NCI-H2081 treated with DMSO at 0.1 percent for 48 hours (cell line): ENCODE measurements around the gene ITGAL.
"Not testable (repeated sequence)": the region's sequence is repeated elsewhere in the genome, so short reads cannot be mapped to it uniquely, and the experiment has no call there.

Experiments
- DNase-seq: peaks from one replicate; lab custom pipeline; 2025; lab: John Stamatoyannopoulos, UW

Gene ITGAL

DNA sequence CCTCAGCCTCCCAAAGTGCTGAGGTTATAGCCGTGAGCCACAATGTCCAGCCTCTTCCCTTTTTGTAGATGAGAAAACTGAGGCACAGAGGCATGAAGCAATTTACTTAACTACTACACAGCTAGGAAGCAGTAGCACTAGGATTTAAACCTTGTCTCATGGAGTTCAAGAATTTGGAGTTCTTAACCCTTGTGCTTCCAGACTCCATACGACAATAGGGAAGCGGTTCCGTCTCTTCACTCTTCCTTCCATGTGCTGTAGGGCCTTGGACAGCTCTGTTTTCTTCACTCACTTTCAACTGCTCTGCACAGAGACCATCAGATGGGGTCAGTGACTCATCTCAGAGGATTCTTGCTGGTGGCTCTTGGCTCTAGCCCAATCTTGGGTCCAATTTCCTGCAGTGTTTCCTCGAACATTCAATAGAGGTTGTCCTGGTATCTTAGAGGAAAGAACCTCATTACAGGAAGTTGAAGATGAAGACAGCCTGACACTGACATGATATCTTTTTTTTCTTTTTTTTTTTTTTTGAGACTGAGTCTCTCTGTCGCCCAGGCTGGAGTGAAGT is 19.3 kb downstream of the ITGAL start:
- DNase-seq, result no peak

- DNase-seq, result no peak
Observed at GRCh38 chr16:30493941-30494488, 21.5 kb downstream of the ITGAL start.

- no peak for DNase-seq
Observed at GRCh38 chr16:30494709-30495108, 22.2 kb downstream of the ITGAL start.

GRCh38 chr16:30499284-30499683 is 26.7 kb downstream of the ITGAL start:
- no peak for DNase-seq

GRCh38 chr16:30503403-30504296 is 31.1 kb downstream of the ITGAL start:
- DNase-seq, result no peak

GRCh38 chr16:30509081-30509765 is 36.7 kb downstream of the ITGAL start:
- DNase-seq, result no peak

- DNase-seq, result no peak
Observed at GRCh38 chr16:30510376-30510938, 37.9 kb downstream of the ITGAL start.

DNA sequence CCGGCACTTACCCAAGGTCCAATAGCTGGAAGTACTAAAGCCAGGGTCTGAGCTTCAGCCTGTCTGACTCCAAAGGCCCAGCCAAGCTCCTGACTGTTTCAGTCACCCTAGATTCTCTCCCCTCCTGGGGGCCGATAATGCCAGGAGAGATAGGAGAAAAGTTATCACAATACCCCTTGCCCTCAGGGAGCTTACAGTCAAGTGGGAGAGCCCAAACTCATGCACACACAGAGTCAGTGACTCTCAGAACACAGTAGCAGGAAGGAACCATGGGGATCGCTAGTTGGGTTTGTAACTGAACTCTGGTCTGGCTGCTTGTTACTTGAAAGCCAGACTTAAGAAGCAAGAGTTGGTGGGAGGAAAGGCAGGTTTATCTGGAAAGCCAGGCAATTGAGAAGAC is 39.0 kb downstream of the ITGAL start:
- no peak for DNase-seq

DNA sequence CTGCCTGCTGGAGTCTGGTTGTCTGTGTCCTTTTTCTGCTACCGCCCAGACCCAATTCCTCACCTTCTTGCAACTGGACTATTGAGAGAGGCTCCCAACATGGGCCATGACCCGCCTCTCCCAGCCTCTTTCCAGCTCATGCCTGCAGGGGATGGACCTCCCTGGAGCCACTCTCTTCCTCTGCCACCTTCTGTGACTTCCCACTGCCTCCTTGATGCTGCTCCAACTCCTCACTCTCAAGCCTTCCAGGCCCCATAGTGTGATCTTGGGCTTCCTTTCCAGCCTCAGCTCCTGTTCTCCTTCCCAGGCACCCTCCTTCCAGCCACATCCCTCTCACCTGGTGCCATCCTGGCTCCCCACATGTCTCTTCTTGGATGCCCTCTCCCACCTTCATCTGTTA is 42.7 kb downstream of the ITGAL start:
- DNase-seq, result no peak

GRCh38 chr16:30518552-30518951 is 46.0 kb downstream of the ITGAL start:
- DNase-seq, result no peak

DNA sequence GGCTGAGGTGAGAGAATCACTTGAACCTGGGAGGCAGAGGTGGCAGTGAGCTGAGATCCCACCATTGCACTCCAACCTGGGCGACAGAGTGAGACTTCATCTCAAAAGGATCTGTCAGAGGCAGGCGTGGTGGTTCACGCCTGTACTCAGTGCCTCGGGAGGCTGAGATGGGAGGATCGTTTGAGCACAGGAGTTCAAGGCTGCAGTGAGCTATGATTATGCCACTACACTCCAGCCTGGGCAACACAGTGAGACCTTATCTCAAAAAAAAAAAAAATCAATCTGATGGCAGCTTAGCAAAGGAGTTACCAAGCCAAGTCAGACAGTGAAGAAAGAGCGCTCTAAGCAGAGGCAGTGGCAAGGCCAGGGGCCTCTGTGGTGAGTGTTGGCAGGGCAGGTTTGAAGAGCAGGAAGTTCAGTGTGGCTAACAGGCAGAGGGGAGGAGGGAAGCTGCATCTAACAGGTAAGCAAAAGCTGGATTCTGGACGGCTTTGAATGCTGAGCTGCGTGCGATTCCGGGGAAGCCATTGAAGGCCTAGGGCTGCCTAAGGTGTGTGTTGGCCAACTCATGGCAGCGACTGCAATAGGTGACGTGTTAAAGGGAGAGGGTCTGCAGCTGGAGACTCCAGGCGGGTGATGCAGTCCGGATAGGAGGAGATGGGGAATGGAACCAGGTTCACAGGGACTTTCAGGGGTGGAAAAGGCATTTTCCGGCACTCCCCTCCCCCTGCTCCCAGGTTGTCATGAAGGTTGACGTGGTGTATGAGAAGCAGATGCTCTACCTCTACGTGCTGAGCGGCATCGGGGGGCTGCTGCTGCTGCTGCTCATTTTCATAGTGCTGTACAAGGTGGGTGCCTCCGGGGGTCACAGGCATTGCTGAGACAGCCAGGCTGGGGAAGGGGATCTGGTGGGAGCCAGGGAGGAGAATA is 46.8 kb downstream of the ITGAL start:
- no peak for DNase-seq

- no peak for DNase-seq
Observed at GRCh38 chr16:30521476-30521872, 48.9 kb downstream of the ITGAL start.

DNA sequence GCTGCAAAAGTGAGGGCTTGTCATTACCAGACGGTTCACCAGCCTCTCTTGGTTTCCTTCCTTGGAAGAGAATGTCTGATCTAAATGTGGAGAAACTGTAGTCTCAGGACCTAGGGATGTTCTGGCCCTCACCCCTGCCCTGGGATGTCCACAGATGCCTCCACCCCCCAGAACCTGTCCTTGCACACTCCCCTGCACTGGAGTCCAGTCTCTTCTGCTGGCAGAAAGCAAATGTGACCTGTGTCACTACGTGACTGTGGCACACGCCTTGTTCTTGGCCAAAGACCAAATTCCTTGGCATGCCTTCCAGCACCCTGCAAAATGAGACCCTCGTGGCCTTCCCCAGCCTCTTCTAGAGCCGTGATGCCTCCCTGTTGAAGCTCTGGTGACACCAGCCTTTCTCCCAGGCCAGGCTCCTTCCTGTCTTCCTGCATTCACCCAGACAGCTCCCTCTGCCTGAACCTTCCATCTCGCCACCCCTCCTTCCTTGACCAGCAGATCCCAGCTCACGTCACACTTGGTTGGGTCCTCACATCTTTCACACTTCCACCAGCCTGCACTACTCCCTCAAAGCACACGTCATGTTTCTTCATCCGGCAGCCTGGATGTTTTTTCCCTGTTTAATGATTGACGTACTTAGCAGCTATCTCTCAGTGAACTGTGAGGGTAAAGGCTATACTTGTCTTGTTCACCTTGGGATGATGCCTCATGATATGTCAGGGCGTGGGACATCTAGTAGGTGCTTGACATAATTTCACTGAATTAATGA is 49.5 kb downstream of the ITGAL start:
- no peak for DNase-seq

DNA sequence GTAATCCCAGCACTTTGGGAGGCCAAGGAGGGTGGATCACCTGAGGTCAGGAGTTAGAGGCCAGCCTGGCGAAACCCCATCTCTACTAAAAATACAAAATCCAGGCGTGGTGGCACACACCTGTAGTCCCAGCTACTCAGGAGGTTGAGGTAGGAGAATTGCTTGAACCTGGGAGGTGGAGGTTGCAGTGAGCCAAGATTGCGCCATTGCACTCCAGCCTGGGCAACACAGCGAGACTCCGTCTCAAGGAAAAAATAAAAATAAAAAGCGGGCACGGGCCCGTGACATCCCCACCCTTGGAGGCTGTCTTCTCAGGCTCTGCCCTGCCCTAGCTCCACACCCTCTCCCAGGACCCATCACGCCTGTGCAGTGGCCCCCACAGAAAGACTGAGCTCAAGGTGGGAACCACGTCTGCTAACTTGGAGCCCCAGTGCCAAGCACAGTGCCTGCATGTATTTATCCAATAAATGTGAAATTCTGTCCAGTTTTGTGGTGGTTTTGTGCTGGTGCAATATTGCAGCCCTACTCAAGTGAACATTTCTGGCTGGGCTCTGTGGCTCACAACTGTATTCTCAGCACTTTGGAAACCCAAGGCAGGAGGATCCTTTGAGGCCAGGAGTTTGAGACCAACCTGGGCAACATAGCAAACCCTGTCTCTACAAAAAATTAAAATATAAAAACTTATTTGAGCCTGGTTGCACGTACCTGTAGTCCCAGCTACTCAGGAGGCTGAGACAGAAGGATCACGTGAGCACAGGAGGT is 50.3 kb downstream of the ITGAL start:
- not testable (repeated sequence) for DNase-seq

- no peak for DNase-seq
Observed at GRCh38 chr16:30523768-30524574, 51.4 kb downstream of the ITGAL start.

GRCh38 chr16:30524575-30525568 is 52.3 kb downstream of the ITGAL start:
- DNase-seq, result no peak

GRCh38 chr16:30525844-30526136 is 53.2 kb downstream of the ITGAL start:
- no peak for DNase-seq
